Small intestine (tissue), 7 donors: ENCODE data around the gene RBM19. TPM values are rescaled to one million over a fixed set of nuclear protein-coding genes. Genes with fewer than 3 reads are reported as not detected.

Experiments
- DNase-seq, 2 donors: peaks; one replicate each; pipeline versions ENCODE4 v3.0.0 to v3.0.0-alpha.2; 2013
- FAIRE-seq: peaks from 2 replicates; lab custom pipeline; 2012; peaks lifted over from hg19 to GRCh38; lab: Jason Lieb, UNC
- H3K27ac ChIP-seq, 3 donors: one replicate each; pipeline ENCODE4 v1.5.1; 2013; ENCODE audit warnings: low read length in 2 of 3, mild to moderate bottlenecking in 2 of 3, control low read depth in 1 of 3, inconsistent platforms in 1 of 3, low read depth in 1 of 3, moderate library complexity in 1 of 3
- H3K27me3 ChIP-seq, 3 donors: one replicate each; pipeline ENCODE4 v1.6.1; 2013; ENCODE audit warnings: low read length in 3 of 3, inconsistent platforms in 1 of 3; ENCODE audit not compliant: control insufficient read depth in 3 of 3, insufficient read depth in 3 of 3
- H3K36me3 ChIP-seq, 3 donors: one replicate each; pipeline ENCODE4 v1.6.1; 2013; ENCODE audit warnings: low read length in 3 of 3, inconsistent platforms in 1 of 3, low read depth in 1 of 3, mild to moderate bottlenecking in 1 of 3, moderate library complexity in 1 of 3; ENCODE audit not compliant: control insufficient read depth in 3 of 3, insufficient read depth in 2 of 3
- H3K4me1 ChIP-seq, 3 donors: one replicate each; pipeline ENCODE4 v1.6.1; 2013; ENCODE audit warnings: low read length in 2 of 3, inconsistent platforms in 1 of 3, low read depth in 1 of 3, mild to moderate bottlenecking in 1 of 3, moderate library complexity in 1 of 3; ENCODE audit not compliant: control insufficient read depth in 3 of 3, insufficient read depth in 2 of 3
- H3K4me3 ChIP-seq, 3 donors: one replicate each; pipeline ENCODE4 v1.5.1; 2013; ENCODE audit warnings: low read length in 3 of 3, control low read depth in 1 of 3, inconsistent platforms in 1 of 3, low read depth in 1 of 3, mild to moderate bottlenecking in 1 of 3, moderate library complexity in 1 of 3
- H3K9me3 ChIP-seq, 2 donors: one replicate each; pipeline ENCODE4 v1.6.1; 2013; ENCODE audit warnings: low read depth in 1 of 2, low read length in 1 of 2; ENCODE audit not compliant: control insufficient read depth in 2 of 2, insufficient read depth in 1 of 2
- WGBS, 3 donors: extraction: QIAGEN DNeasy Blood & Tissue Kit; methylation state at CpG; one replicate each; pipeline ENCODE4 v1.1.7; 2013; 5-methylcytosine and 5-hydroxymethylcytosine counted together
- polyA plus RNA-seq, 4 donors: library from polyadenylated mRNA; stranded (reverse) in 3 of 4; unstranded in 1 of 4; fragments of 200-250 nt in 3 of 4; fragments of 120-200 nt in 1 of 4; gene quantifications; one replicate each; pipeline versions ENCODE4 v1.2.1 to v1.2.3, GENCODE V29; 2013
- donor health status: healthy with polysubstance abuse.
- donor health status: control.
- donor health status: control.
- donor health status: Bipolar disorder and iron deficiency.
- donor health status: healthy.

Gene RBM19
- polyA plus RNA-seq, 4 donors = 10.0 to 23.5 (median 14.6) TPM

DNA sequence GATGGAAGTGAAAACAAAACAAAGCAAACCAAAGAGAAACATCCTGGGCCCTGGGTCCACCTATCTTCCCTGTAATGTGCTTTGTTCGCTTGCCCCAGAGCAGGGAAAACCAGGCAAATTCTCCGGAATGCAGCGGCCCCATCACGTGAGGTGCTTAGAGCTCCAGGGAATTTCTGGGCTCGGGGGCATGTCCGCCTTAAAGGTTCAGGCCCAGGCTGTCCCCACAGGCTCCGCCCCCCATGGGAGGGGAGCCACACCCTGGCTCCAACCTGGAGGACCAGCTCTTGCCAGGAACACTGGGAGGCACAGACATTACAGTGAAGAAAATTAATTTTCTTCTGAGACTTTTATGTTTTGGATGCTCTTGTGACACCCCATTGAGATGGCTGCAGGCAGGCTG is 69.9 kb downstream of the RBM19 start:
- DNase-seq = no peak
- 90 to 93% (median 91%) methylated on average over 7 of the region's 7 CpGs for WGBS, 3 donors
- Histone ChIP-seq H3K27me3 (no peaks in the 10 kb centered on the region), H3K27ac (no peak overlapping the region), H3K9me3 (no peaks in the 10 kb centered on the region), H3K36me3 (peaks cover 0 to 4% (median 0%) of the 10 kb centered on the region in 3 donors), H3K4me1 (no peaks in the 10 kb centered on the region), H3K4me3 (no peak overlapping the region)
- FAIRE-seq = no peak

DNA sequence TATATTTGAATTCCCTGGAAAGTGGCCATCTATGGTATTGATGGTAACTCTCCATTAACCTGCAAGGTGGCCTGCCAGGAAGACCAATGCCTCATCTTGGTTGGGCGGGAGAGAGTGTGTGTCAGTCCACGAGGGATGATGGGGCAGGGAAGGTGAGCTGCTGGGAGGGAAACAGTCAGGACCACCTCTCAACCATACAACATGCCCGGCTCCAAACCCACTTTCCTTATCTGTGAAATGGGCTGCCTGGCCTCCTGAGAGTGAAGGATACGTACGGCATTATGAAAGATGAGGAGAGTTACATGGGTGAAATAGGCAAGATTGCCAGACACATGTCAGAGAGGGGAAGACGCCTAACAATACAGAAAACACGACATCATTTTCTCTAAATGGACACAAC is 70.9 kb downstream of the RBM19 start:
- no peak for FAIRE-seq
- no peaks in the 10 kb centered on the region for H3K27me3 ChIP-seq

DNA sequence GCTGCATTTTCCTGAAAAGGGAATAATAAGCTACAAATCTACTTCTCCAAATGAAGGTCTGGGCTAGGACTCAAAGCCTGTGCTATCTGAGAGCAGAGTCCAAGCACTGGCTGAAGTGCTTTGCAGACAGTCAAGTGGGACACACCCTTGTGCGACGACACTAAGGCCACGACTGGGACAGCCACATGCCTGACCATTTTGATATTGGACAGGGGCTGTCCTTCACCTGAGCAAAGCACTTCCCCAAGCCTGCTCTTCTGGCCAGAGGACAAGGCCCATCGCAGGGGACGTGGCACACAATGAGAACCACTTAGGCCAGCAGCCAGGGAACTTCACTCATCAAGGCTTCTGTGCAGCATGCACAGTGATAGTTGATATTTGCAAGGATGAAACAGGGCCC is 71.4 kb downstream of the RBM19 start:
- Histone ChIP-seq H3K27ac (no peak overlapping the region), H3K4me3 (no peak overlapping the region), H3K27me3 (no peaks in the 10 kb centered on the region), H3K4me1 (no peaks in the 10 kb centered on the region), H3K9me3 (no peaks in the 10 kb centered on the region), H3K36me3 (peaks cover 0 to 4% (median 0%) of the 10 kb centered on the region in 3 donors)
- DNase-seq (peak; percentile 48 to 50), FAIRE-seq (no peak)
- WGBS, 3 donors = 67 to 78% (median 74%) methylated on average over 5 of the region's 5 CpGs

More for the DNA sequence above, 70.9 kb downstream of the RBM19 start:
- DNase-seq = no peak
- H3K9me3 ChIP-seq = no peaks in the 10 kb centered on the region
- no peaks in the 10 kb centered on the region for H3K4me1 ChIP-seq
- H3K4me3 ChIP-seq = no peak overlapping the region
- WGBS, 3 donors = 93 to 97% (median 96%) methylated on average over 7 of the region's 7 CpGs
- no peak overlapping the region for H3K27ac ChIP-seq
- H3K36me3 ChIP-seq = peaks cover 0 to 4% (median 0%) of the 10 kb centered on the region in 3 donors

DNA sequence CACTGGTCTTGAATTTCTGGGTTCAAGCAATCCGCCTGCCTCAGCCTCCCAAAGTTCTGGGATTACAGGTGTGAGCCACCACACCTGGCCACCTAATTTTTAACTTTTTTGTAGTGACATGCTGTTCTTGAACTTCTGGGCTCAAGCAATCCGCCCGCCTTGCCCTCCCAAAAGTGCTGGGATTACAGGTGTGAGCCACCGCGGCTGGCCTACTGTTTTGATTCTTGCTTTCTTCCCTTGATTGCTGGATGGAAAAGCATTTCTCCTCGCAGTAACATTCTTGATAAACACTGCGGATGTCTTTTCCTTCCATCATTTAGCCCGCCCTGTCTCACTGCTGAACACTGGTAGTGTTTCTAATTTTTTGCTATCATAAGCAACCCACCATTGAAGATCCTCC is 72.9 kb downstream of the RBM19 start:
- Histone ChIP-seq H3K36me3 (peaks cover 0 to 4% (median 0%) of the 10 kb centered on the region in 3 donors), H3K27me3 (no peaks in the 10 kb centered on the region), H3K4me3 (no peak overlapping the region), H3K4me1 (no peaks in the 10 kb centered on the region), H3K27ac (no peak overlapping the region), H3K9me3 (no peaks in the 10 kb centered on the region)
- no peak for FAIRE-seq
- DNase-seq = no peak
- WGBS, 3 donors = 97 to 99% (median 97%) methylated on average over 8 of the region's 8 CpGs

DNA sequence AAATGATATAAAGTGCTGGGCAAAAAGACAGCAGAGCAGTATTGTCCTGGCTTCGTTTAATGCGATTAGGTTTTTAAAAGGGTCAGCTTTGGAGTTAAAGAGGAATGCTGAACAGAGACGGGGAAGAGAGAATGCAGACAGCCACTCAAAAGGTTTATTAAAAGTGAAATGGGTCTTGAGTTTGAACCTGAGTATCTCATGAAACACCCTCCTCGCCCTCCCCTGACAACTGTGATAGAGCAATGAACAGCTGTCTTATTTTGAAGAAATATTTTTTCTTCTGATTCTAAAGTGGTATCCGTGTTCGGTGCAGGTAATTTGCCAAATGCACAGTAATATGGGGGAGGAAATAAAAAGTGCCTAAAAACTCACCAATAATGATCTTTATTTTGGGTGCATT is 73.6 kb downstream of the RBM19 start:
- H3K4me1 ChIP-seq = no peaks in the 10 kb centered on the region
- H3K27me3 ChIP-seq = no peaks in the 10 kb centered on the region
- H3K4me3 ChIP-seq = no peak overlapping the region
- H3K27ac ChIP-seq = no peak overlapping the region
- FAIRE-seq = no peak
- no peaks in the 10 kb centered on the region for H3K9me3 ChIP-seq
- H3K36me3 ChIP-seq = peaks cover 0 to 4% (median 1%) of the 10 kb centered on the region in 3 donors
- 94 to 97% (median 96%) methylated on average over 6 of the region's 6 CpGs for WGBS, 3 donors
- DNase-seq = no peak

DNA sequence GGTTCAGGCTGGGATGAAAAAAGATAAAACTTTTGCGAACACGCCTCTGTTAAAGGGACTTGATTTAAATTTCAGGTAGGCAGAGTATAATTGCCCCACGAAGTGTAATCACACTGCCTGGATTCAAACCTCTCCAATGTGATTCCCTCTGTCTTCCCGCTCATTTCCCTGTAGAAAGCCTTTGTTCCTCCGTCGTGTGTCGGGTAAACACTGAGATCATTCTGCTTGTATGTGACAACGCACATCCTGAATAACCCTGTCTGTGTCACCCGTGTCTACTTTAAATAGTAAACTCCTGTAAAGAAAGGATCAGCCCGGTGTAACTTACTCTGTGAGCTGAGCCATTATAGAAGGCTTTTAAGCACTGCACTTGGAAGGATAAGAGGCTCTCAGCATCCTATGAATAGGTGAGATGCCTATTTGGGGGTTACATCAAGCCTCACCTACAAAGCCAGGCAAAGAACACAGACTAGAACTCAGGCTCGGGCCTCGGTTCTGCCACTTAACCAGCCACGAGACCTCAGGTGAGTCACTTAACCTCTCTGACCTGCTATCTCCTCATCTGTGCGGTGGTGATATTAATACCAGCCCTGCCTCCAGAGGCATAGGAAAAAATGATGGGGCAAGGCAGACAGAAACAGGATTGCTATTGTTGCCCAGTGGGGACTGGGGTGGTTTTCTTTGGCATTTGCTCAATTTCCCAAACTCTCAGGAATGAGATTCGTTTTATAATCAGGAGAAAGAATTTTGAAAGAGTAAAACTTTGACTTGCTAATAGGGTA is 74.2 kb downstream of the RBM19 start:
- no peaks in the 10 kb centered on the region for H3K27me3 ChIP-seq
- H3K9me3 ChIP-seq = no peaks in the 10 kb centered on the region
- H3K4me1 ChIP-seq = no peaks in the 10 kb centered on the region
- no peak for DNase-seq
- peaks cover 0 to 4% (median 2%) of the 10 kb centered on the region in 3 donors for H3K36me3 ChIP-seq
- no peak overlapping the region for H3K4me3 ChIP-seq
- no peak for FAIRE-seq
- WGBS, 3 donors = 86 to 91% (median 90%) methylated on average over 15 of the region's 15 CpGs
- H3K27ac ChIP-seq = no peak overlapping the region

DNA sequence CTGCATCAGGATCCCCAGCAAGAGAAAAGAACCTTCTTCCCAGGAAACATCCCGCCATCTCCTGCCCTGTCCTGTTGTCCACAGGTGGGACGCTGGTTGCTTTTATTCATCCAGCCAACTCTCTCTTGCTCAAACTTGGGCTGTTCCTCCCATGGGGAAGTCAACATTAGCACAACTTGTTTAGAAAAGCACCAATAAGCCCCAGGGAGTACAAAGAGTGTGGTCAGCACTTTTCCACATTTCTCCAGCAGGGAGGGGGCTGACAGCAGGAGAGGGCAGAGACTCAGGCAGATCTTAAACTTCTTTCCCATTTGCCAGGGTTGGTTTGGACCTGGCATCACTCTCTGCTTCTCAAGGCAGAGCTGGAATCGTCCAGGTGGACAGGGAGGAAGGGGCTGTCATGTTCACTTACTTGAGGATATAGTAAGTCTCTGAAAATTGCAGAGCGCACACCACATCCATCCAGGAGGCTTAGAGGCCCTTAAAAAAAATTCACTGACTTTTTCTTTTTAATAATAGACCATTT is 74.9 kb downstream of the RBM19 start:
- FAIRE-seq = no peak
- 88 to 95% (median 92%) methylated on average over 4 of the region's 4 CpGs for WGBS, 3 donors
- DNase-seq = no peak

DNA sequence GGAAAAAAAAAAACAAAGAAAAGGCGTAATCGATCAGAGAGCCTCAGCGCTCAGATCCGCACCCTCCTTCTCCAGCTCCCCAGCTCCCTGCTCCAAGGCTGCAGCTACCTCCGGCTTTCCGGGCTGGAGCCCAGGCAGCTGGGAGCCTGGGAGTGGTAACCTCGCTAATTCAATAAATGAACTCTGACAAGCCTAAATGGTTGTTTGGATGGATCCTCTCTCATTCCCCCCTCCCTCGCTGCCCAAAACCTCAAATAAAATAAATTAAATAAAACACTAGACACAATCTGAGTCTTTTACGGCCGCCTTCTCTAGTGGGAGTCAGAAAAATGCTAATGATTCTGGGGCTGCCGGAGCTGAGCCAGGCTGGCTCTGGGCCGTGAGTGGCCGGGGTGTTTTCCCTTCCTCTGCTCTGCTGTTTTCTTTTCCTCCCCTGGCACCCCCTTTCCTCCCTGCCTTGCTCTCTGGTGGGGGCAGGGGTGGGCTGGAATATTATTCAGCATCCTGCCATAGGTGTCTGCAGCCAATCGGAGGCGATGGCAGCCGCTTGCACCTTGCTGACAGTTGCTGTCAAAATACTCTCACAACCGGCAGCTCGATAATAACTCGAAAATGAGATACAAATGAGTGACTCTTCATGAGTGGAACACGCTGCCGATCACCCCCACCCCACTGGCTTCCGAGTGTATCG is 76.1 kb downstream of the RBM19 start:
- Histone ChIP-seq H3K27me3 (no peaks in the 10 kb centered on the region), H3K4me3 (no peak overlapping the region), H3K9me3 (no peaks in the 10 kb centered on the region), H3K36me3 (peaks cover 0 to 2% (median 2%) of the 10 kb centered on the region in 3 donors), H3K27ac (no peak overlapping the region), H3K4me1 (no peaks in the 10 kb centered on the region)
- WGBS, 3 donors = 72 to 91% (median 88%) methylated on average over 23 of the region's 23 CpGs
- FAIRE-seq = no peak
- no peak for DNase-seq

More for the DNA sequence above, 74.9 kb downstream of the RBM19 start:
- H3K9me3 ChIP-seq = no peaks in the 10 kb centered on the region
- no peak overlapping the region for H3K4me3 ChIP-seq
- peaks cover 0 to 4% (median 2%) of the 10 kb centered on the region in 3 donors for H3K36me3 ChIP-seq
- H3K4me1 ChIP-seq = no peaks in the 10 kb centered on the region
- H3K27me3 ChIP-seq = no peaks in the 10 kb centered on the region
- H3K27ac ChIP-seq = no peak overlapping the region
